ENCODE measurements around the gene PRSS2. TPM values are rescaled to one million over a fixed set of nuclear protein-coding genes. Genes with fewer than 3 reads are reported as not detected.

PRSS2 gene
- total RNA-seq, 1 donor from 2014 or later, result not detected

DNA sequence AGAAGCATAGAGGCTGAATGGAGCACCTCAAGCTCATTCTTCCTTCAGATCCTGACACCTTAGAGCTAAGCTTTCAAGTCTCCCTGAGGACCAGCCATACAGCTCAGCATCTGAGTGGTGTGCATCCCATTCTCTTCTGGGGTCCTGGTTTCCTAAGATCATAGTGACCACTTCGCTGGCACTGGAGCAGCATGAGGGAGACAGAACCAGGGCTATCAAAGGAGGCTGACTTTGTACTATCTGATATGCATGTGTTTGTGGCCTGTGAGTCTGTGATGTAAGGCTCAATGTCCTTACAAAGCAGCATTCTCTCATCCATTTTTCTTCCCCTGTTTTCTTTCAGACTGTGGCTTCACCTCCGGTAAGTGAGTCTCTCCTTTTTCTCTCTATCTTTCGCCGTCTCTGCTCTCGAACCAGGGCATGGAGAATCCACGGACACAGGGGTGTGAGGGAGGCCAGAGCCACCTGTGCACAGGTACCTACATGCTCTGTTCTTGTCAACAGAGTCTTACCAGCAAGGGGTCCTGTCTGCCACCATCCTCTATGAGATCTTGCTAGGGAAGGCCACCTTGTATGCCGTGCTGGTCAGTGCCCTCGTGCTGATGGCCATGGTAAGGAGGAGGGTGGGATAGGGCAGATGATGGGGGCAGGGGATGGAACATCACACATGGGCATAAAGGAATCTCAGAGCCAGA, 31.0 kb downstream of the PRSS2 start:
- DNase-seq (ENCODE audit: low read depth, low spot score), result no peak

DNA sequence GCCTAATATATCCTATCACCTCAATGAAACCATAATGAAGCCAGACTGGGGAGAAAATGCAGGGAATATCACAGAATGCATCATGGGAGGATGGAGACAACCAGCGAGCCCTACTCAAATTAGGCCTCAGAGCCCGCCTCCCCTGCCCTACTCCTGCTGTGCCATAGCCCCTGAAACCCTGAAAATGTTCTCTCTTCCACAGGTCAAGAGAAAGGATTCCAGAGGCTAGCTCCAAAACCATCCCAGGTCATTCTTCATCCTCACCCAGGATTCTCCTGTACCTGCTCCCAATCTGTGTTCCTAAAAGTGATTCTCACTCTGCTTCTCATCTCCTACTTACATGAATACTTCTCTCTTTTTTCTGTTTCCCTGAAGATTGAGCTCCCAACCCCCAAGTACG, 31.5 kb downstream of the PRSS2 start:
- no peak for DNase-seq (ENCODE audit: low read depth, low spot score)

DNA sequence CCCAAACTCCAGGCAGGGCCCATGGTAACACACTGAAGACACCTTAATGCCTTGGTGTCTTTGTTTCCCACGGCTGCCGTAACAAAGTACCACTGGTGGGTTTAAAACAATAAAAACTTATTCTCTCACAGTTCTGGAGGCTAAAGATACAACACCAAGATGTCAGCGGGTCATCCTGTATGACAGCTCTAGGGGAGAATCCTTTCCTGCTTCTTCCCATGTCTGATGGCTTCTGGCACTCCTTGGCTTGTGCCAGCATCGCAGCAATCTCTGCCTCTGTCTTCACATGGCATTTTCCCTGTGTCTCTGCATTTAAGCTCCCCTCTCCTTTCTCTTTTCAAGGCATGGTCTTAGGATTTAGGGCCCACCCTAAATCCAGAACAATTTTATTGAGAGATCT, 33.1 kb downstream of the PRSS2 start:
- DNase-seq (ENCODE audit: low read depth, low spot score), result no peak

DNA sequence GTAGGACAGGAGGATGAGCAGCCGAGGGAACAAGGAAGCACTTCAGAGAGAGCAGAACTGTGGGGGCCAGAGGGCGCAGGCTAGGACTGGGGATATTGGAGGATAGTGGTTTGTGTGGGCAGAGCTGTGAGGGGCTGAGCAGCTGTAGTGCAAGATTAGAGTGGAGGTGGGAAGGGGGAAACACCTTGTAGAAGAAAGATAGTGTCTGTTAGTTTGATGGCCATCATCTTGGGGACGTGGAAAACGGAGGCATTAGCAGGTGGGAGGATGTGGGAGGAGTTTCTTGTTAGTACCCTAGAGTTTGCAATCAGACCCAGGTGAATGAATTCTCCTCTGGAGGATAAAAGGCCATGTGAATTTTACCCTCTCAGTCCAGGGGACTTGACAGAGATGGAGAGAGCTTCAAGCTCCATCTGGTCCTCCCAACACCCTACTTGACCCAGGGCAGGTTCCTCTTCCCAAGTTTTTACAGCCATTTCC, 34.0 kb downstream of the PRSS2 start:
- no peak for DNase-seq (ENCODE audit: low read depth, low spot score)

DNA sequence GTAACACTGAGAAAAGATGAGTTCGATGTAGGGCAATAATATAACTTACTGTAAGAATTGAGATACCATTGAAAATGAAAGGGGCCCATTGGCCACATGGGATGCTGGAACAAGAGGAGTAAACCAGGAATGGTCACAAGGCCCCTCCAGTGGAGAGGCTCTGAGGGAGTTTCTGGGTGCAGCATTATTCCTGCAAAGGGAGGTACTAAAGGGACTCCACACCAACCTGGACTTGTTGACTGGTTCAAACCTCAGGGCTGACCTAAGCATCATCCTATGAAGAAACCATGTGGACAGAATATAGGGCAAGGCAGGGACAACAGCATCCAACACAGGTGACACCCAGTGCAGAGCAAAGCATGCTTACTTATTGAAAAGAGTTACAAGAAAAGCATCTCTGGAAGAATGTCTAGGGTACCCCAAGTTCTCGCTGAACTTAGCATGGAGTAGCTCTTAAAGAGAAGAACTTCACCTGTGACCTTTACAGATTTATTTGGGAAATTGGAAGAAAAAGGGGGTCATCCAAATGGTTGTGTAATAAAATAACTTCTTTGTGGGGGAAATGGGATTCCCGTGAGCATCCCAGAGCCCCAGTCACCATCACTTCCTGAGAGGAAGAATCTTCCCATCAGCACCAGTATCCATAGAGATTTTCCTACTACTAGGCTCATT, 34.7 kb downstream of the PRSS2 start:
- no peak for DNase-seq (ENCODE audit: low read depth, low spot score)

DNA sequence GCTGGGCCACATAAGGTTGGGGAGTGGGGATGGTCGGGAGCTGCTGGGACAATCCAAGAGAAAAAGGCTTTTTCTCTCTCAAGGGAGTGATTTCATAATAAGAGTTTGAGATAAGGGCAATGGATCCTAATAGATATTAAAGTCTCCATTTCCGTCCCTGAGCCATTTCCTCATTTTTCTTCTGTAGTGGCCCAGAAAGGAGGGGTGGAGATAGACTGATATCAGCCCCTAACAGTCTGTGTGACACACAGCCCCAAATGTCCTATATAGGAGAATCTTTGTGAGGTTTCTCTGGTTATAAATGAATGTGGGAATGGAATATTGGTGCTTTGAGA, 35.2 kb downstream of the PRSS2 start:
- DNase-seq (ENCODE audit: low read depth, low spot score), result no peak

DNA sequence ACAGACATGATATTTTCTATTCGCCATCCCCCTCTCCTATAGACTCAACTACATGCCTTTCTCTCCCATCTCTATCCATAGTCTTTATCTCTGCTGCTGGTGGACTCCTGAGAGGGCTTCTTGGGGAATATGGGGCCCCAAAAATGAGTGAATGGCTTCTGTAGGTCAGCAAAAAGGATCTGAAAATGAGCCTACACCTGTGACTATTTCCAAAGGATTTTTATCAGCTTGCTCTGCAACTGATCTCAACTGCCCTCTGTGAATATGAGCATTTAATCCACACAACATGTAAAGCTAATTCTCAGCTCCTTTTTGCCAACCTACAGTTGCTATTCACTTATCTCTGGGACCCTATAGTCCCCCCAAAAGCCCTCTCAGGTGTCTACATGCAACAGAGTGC, 36.2 kb downstream of the PRSS2 start:
- no peak for DNase-seq (ENCODE audit: low read depth, low spot score)

DNA sequence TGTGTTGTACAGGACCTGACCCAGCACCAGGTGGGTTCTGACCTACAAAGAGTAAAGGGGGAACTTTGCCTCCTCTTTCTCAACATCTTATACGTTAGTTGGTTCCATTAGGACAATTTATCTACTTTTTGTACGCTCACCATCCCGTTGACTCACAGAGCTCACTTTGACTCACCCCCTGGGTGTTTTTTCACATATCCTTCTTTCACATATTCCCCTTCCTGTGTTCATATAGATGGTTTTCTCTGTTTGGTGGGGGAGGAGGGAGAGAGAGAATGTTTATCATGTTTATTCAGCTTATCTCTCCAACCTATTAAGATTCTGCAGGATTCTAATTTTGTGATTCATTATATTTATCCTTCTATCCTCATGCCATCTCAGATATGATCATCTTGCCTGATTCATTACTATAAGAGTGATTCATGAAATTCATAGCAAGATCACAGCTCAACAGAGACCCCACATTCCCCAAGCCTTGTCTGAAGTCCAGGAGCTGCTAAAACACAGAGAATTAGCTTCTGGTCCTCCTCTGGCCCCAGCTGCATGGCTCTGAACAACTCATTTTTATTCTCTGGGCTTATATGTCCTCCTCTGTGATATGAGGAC, 37.2 kb downstream of the PRSS2 start:
- DNase-seq (ENCODE audit: low read depth, low spot score), result peak; percentile 47

DNA sequence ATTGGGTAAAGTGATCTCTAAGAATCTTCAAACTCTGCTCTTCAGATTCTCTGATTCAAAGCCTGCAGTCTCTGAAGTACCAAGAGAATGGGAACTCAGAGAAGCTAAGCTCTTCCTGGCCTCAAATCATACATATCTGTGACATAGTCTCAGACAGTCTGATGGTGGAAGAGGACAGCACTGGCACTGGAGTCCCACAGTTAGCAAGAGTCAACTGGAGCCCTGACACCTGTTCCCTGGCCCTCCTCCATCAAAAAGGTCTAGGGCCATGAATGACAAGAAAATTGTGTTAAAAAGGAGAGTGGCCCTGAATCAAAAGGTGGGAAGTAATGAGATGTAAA, 37.7 kb downstream of the PRSS2 start:
- DNase-seq (ENCODE audit: low read depth, low spot score), result no peak

DNA sequence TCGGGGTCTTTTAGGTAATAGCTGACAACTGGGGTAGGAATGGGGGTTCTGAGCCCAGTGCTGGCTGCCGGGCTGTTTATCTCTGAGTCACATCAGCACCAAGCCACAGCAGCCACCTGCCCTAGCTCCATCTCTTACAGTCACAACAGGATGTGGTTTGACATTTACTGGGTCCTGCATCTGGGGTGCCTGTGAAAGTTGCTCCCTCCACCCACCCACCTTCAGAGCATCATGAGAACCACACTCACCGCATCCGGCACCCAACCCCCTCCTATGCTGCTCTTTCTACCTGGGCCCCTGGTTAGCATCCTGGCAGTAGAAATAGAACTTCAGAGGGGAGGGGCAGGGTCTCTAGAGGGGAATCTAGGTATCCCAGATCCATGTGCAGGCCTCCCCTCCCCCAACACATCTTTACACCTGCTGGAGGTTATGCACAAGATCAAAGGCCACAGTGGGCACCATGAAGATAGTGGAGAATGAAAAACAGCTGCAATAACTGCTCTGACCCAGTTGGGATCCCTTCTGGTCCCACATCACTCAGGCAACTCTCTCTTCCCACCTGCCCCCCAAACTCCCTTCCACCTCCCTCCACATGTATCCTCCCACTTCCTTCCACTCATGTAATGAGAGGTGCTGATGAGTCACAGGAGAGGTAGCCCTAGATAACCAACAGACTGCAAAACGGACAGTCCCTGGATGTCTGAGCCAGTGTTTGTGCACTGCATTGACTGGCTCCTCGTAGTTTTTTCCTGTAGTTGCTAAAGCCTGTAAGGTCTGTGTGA, 38.2 kb downstream of the PRSS2 start:
- no peak for DNase-seq (ENCODE audit: low read depth, low spot score)

DNA sequence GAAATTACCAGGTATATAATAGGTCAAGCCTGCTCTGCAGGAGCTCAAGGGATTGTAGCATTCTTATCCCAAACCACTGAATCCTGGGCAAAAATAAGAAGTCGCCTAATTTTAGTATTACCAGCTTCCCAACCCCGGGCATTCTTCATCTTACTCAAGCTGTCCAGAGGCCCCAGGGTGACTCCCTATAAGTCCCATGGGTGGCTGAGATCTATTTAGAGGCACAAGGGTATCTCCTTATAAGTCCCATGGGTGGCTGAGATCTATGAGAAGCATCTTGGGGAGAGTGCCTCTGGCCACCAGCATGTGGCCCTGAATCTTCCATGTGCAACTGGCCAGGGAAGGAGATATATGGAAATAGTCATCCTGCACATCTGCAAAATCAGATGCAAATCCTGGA, 38.9 kb downstream of the PRSS2 start:
- no peak for DNase-seq (ENCODE audit: low read depth, low spot score)

DNA sequence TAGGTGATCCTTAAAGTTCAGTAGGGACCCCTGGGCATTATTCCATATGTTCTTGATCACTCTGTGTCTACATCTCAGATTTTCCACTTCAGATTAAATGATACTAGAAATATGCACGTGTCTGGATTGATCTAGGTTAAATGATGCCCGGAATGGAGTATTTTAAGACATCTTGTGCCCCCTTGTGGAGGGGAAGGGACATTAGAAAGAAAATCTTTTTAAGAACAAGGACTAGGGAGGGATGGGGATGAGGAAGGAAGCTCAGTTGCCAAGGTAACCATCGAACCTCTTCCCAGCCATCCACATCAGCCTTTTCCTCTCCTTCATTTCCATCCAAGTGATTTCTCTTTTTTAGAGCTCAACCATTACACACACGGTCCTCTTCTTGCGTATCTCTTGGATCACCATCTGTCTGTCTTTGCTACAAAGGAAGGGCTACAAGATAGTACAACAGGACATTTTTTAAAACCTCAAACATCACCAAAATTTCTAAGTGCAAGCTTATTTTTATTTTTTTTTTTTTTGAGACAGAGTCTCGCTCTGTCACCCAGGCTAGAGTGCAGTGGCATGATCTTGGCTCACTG, 40.5 kb downstream of the PRSS2 start:
- DNase-seq (ENCODE audit: low read depth, low spot score), result no peak

DNA sequence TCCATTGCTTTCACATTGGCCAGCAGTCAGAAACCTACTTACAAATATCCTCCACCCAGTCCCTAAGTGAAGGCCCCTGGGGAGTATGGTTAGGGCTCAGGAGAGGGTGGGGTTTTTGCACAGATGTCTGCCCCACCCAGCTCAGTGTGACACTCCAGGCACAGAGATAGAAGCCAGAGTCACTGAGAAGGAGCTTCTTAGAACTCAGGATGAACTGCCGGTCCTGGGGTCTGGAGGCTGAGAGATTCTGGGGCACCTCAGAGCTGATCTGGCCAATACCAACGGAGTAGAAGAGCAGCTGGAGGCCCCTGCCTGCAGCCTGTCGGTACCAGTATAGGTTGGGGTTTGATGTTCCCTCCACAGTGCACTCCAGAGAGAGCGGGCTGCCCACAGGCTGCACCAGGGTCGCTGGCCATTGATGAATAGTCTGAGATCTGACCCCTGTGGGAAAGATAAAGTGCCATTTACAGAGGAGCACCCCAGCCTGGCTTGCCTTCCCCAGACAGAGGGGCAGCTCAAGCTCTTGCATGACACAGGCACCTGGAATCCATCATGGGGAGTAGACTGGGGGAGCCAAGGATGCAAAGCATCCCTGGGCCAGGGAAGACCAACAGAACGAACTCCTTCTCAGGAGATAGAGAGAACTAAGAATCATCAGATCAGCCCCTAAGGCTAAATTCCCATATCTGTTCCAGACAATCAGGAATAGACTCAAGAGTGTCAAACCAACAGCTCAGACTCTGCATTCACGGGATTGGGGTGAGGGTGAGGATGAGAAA, 41.9 kb downstream of the PRSS2 start:
- DNase-seq (ENCODE audit: low read depth, low spot score), result no peak

DNA sequence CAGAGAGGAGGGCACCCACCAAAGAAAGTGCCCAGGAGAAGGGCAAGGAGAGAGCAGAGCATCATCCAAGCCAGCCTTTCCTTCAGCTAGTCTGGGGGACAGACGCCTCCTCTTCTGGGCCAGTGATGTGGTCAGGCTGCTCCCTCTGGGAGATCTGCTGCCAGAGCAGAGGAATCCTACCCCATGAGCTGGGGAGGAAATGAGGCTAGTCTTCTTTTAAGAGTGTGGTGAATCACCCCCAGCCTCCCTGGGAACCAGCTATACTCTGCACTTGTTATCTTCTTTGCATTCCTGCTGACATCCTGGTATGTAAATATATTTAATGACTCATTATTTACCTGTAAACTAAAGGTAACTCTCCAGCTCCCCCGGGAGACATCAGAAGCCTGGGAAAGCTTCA, 42.5 kb downstream of the PRSS2 start:
- no peak for DNase-seq (ENCODE audit: low read depth, low spot score)

DNA sequence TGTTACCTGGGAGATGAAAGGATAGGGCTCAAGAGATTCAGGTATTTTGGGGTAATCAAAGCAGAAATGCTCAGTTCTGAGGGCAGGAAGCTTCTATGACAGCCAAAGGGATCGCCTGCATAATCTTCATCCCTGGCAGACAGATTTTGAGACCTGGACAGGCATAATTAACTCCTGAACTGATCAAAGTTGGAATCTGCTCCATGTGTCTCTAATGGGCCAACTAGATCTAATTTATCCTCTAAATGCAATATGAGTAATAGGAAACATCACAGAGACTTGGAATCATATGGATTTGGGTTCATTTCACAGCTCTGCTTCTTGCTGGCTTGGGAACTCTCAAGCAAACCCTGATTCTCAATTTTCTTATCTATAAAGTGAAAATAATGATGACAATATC, 42.9 kb downstream of the PRSS2 start:
- no peak for DNase-seq (ENCODE audit: low read depth, low spot score)

DNA sequence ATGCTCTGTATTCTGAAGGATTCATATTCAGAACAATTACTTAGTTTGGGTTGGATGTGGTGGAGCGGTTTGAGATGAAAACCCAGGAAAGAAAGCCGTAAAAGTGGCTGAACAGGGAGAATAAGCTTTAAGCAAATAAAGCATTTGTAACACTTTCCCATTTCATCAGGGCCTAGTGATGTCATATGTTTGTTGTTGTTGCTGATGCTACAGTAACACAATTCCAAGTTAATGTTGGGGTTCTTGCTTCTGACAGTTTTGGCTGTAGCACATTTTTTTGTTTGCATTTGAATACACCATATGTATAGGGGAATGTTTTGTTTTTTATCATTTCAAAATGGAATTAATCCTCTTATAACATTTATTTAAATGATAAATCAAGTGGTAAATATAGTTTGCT, 43.7 kb downstream of the PRSS2 start:
- no peak for DNase-seq (ENCODE audit: low read depth, low spot score)

DNA sequence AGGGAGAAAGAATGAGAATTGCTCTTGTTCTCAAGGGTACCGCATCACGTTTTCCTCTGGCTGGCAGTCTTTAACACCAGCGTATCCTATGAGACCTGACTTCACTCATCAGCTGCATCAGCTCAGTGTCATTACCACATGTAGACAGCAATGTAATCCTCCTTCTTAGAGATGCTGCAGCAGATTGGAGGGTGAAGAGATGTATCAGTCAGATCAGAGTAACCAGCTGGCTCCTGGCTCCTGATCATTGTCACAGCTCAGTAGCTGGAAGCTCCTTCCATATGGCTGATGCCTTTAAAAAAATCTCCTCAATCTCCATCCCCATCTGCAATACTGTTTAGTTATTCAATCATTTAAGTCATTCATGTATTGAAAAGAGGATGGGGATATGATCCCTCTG, 44.4 kb downstream of the PRSS2 start:
- DNase-seq (ENCODE audit: low read depth, low spot score), result no peak

DNA sequence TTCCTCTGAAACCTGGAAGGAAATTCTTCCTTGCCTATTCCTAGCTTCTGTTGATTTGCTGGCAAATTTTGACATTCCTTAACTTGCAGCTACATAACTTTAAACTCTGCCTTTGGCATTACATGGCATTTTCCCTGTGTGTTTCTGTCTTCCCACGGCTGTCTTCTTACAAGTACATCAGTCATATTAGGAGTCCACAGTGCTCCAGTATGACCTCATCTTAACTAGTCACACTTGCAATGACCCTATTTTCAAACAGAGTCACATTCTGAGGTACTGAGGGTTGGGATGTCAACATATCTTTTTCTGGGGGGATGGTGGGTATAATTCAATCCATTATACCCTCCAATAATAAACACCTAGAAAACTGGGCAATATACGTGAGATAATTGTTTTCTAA, 46.7 kb downstream of the PRSS2 start:
- no peak for DNase-seq (ENCODE audit: low read depth, low spot score)

DNA sequence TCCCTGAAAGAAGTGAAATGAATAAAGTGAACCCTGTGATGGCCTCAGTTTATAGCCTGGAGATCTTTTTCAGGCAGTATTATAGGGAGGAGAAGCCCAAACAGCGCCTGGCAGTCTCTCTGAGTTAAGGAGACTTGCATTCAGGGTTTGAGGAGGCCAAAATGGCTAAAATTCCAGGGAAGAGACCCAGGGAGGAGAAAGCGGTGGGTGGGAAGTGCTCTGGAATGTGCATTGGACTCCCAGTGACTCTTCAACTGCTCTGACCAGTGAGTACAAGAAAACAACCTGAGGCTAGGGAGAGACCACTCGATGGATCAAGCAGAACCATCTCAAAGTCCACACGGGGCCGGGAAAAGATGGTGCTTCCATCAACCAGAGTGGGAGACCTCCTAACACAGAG, 48.8 kb downstream of the PRSS2 start:
- no peak for DNase-seq (ENCODE audit: low read depth, low spot score)

DNA sequence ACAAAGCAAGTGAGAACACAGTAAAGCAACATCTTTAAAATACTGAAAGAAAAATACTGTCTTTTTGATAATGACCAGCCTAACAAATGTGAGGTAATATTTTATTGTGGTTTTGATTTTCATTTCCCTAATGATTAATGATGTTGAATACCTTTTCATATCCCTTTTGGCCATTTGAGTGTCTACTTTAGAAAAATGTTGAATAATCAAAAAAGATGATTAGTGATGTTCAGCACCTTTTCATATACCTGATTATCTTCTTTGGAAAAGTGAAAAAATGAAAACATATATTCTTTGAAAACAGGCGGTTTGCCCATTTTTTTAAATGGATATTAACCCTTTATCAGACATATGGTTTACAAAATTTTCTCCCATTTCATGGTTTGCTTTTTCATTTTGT, 51.9 kb downstream of the PRSS2 start:
- no peak for DNase-seq (ENCODE audit: low read depth, low spot score)

All from pulmonary artery endothelial cell (primary cell).